Measurements from ENCODE around the gene ANGEL2. TPM values are rescaled to one million over a fixed set of nuclear protein-coding genes. Genes with fewer than 3 reads are reported as not detected.

The ANGEL2 gene
- total and polyA plus RNA-seq, 2 of the 13 experiments (the other 11 are each of a cell fraction or from before 2014, with no cell fraction given), result 12.3 to 25.4 TPM

DNA sequence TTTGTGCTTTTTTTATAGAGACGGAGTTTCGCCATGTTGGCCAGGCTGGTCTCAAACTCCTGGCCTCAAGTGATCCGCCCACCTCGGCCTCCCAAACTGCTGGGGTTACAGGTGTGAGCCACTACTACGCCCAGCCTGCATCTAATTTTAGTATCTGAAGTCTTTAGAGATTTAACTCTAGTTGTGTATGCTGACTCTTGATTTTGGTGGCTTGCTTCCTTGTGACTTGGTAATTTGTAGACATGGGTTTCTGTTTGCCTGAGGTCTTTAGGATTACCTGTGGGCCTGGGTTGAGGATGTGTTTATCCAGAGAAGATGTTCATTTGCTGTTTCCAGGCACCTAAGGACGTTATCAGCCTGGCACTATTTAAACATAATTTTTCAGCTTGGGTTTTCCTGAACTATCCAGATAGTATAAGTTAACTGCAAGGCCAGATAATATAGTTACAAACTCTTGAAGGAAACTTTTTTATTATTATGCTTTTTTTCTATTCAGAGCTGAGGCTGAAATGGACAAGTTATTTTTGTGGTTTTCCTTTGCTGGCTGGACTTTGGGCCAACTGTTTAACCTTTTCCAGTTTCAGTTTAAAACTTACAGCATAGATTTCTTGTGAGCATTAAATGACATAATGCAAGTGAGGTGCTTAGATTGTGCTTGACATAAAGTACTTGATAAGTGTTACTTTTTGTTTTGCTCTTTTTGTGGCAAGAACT, 72.8 kb downstream of the ANGEL2 start:
- Histone ChIP-seq H3K27ac (ENCODE audit: extremely low read length, insufficient read depth, low read length) (no peak overlapping the region), H3K4me3 (replicated peaks in 1 of 3; ENCODE audit: insufficient read depth in 1 of 3, low read depth in 2 of 3, low read length in 3 of 3) (no peak overlapping the region), H3K9me3 (ENCODE audit: low read length) (no peaks in the 10 kb centered on the region), H3K4me2 (ENCODE audit: low read depth, low read length) (peak overlapping the region; percentile 10; the same call in 1 of the 2 replicates), H4K20me1 (ENCODE audit: insufficient read depth, low read length) (no peaks in the 10 kb centered on the region), H3K36me3 (replicated peaks in 1 of 2; ENCODE audit: control insufficient read depth in 1 of 2, insufficient read depth in 2 of 2, low read length in 2 of 2) (no peaks in the 10 kb centered on the region), H3K9ac (ENCODE audit: insufficient read depth, low read depth, low read length) (no peak overlapping the region), H2AFZ (ENCODE audit: low read length) (no peak overlapping the region), H3K27me3 (ENCODE audit: control insufficient read depth in 1 of 2, insufficient read depth in 2 of 2, low read length in 2 of 2) (no peaks in the 10 kb centered on the region), H3K79me2 (ENCODE audit: insufficient read depth, low read length) (no peaks in the 10 kb centered on the region), H3K4me1 (ENCODE audit: insufficient read depth, low read length) (peaks cover 16% of the 10 kb centered on the region)
- POLR2A ChIA-PET, result interaction anchor here (0.6 kb wide), 1 partner anchor 12 kb away, joined by 4 read pairs; no protein-coding TSS in a partner anchor
- no peak for DNase-seq (ENCODE audit: low spot score)
- CTCF ChIA-PET (ENCODE audit: low intra/inter-chr PET ratio, low total read pairs), result no interaction called here
- no TSS peak for BruUV-seq (replicated peaks)
- ATAC-seq, result no peak
- 76% methylated on average over 6 of the region's 6 CpGs for WGBS (ENCODE audit: low lambda C conversion rate)
- intact Hi-C loops (cut with micrococcal nuclease; ENCODE audit: unreplicated experiment), result no loop called here
- TF ChIP-seq TIGD3 (CRISPR knock-in tag; IDR thresholded peaks at IDR 0.05; ENCODE audit: borderline replicate concordance) (no peak), ZNF772 (CRISPR knock-in tag; IDR thresholded peaks at IDR 0.05) (no peak), SP4 (CRISPR knock-in tag; IDR thresholded peaks at IDR 0.05) (no peak), SSRP1 (CRISPR knock-in tag; IDR thresholded peaks at IDR 0.05) (no peak), BCL3 (CRISPR knock-in tag; IDR thresholded peaks at IDR 0.05) (no peak), ZNF138 (CRISPR knock-in tag; IDR thresholded peaks at IDR 0.05; ENCODE audit: low read depth) (no peak), SRY (CRISPR knock-in tag; IDR thresholded peaks at IDR 0.05) (no peak), RXRB (CRISPR knock-in tag; IDR thresholded peaks at IDR 0.05; ENCODE audit: borderline replicate concordance) (no peak), HOXA5 (CRISPR knock-in tag; IDR thresholded peaks at IDR 0.05) (no peak), PTBP1 (IDR thresholded peaks at IDR 0.05; ENCODE audit: low read depth, low read length, poor library complexity, severe bottlenecking) (no peak), KDM3A (CRISPR knock-in tag; IDR thresholded peaks at IDR 0.05; ENCODE audit: low read depth) (no peak), ZBTB43 (CRISPR knock-in tag; conservative IDR thresholded peaks at IDR 0.05) (no peak)
- TF ChIP-seq, protein P1, sequence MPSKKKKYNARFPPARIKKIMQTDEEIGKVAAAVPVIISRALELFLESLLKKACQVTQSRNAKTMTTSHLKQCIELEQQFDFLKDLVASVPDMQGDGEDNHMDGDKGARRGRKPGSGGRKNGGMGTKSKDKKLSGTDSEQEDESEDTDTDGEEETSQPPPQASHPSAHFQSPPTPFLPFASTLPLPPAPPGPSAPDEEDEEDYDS (CRISPR knock-in tag; IDR thresholded peaks at IDR 0.05), result no peak
- in situ Hi-C loops (cut with HindIII; ENCODE audit: extremely low pct_ligation_motif_present, low pct_unique_long_range_greater_than_20kb), result no loop called here
- FAIRE-seq, result no peak

Data from HepG2 (cell line).